Liver (tissue), 3 donors: Measurements from ENCODE around the gene NARS2.

ENCODE experiments used
- CTCF ChIP-seq: fragments of 150-350 bp; IDR thresholded peaks from 2 replicates; pipeline ENCODE4 v1.5.1; 2017; ENCODE audit warnings: improper control_type of control experiment, low read depth, low read length; ENCODE audit not compliant: missing input control
- EGR1 ChIP-seq, 2 donors: IDR thresholded peaks; 2 replicates each; pipeline ENCODE4 v1.6.1; 2016 to 2018; ENCODE audit warnings: antibody characterized with exemption in 2 of 2, low read depth in 2 of 2
- FOXA1 ChIP-seq: IDR thresholded peaks from 2 replicates; pipeline ENCODE4 v1.6.1; 2016; ENCODE audit warnings: antibody characterized with exemption
- FOXA2 ChIP-seq: IDR thresholded peaks from 2 replicates; pipeline ENCODE4 v1.6.1; 2016; ENCODE audit warnings: antibody characterized with exemption
- GABPA ChIP-seq, 2 donors: IDR thresholded peaks in 1 of 2; conservative IDR thresholded peaks in 1 of 2; 2 replicates each; pipeline ENCODE4 v1.6.1; 2016; ENCODE audit warnings: antibody characterized with exemption in 2 of 2, mild to moderate bottlenecking in 1 of 2, moderate library complexity in 1 of 2
- JUND ChIP-seq, 2 donors: IDR thresholded peaks; 2 replicates each; pipeline ENCODE4 v1.6.1; 2016; ENCODE audit warnings: antibody characterized with exemption in 2 of 2
- MAX ChIP-seq: IDR thresholded peaks from 2 replicates; pipeline ENCODE4 v1.6.1; 2016; ENCODE audit warnings: antibody characterized with exemption
- RAD21 ChIP-seq, 2 donors: IDR thresholded peaks; 2 replicates each; pipeline ENCODE4 v1.6.1; 2016; ENCODE audit warnings: antibody characterized with exemption in 2 of 2, mild to moderate bottlenecking in 2 of 2
- REST ChIP-seq: IDR thresholded peaks from 2 replicates; pipeline ENCODE4 v1.6.1; 2016; ENCODE audit warnings: antibody characterized with exemption, mild to moderate bottlenecking
- RXRA ChIP-seq, 2 donors: IDR thresholded peaks; 2 replicates each; pipeline ENCODE4 v1.6.1; 2017 to 2018; ENCODE audit warnings: antibody characterized with exemption in 2 of 2, mild to moderate bottlenecking in 1 of 2
- SP1 ChIP-seq: IDR thresholded peaks from 2 replicates; pipeline ENCODE4 v1.6.1; 2018; ENCODE audit warnings: antibody characterized with exemption, mild to moderate bottlenecking
- TAF1 ChIP-seq: conservative IDR thresholded peaks from 2 replicates; pipeline ENCODE4 v1.6.1; 2016; ENCODE audit warnings: antibody characterized with exemption, mild to moderate bottlenecking
- YY1 ChIP-seq: IDR thresholded peaks from 2 replicates; pipeline ENCODE4 v1.6.1; 2016; ENCODE audit warnings: antibody characterized with exemption, mild to moderate bottlenecking
- TF ChIP-seq, protein P1 (sequence below): IDR thresholded peaks from 2 replicates; pipeline ENCODE4 v1.6.1; 2016; ENCODE audit warnings: antibody characterized with exemption
- donor health status: healthy.
- donor health status: healthy.

- TF ChIP-seq GABPA (IDR thresholded peaks at IDR 0.05 in 1 of 2, conservative IDR thresholded peaks at IDR 0.05 in 1 of 2) = no peak
- TF ChIP-seq CTCF = no peak
- TF ChIP-seq, protein P1, sequence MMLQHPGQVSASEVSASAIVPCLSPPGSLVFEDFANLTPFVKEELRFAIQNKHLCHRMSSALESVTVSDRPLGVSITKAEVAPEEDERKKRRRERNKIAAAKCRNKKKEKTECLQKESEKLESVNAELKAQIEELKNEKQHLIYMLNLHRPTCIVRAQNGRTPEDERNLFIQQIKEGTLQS = no peak
- TF ChIP-seq RAD21 (IDR thresholded peaks at IDR 0.05) = no peak
- TF ChIP-seq RXRA (IDR thresholded peaks at IDR 0.05) = no peak
- TF ChIP-seq TAF1 = no peak
- no peak for TF ChIP-seq REST
- TF ChIP-seq MAX = no peak
- no peak for TF ChIP-seq YY1
- no peak for TF ChIP-seq EGR1 (IDR thresholded peaks at IDR 0.05; ENCODE audit: low read depth in 2 of 2)
- TF ChIP-seq FOXA1 = no peak
- no peak for TF ChIP-seq SP1
- no peak for TF ChIP-seq FOXA2
- no peak for TF ChIP-seq JUND (IDR thresholded peaks at IDR 0.05)
These were observed 29.1 kb upstream of the NARS2 start for GRCh38 chr11:78603792-78604191.
